ENCODE measurements around the gene CENPM.
A peak's percentile ranks its signal among the peaks of the same experiment; 100 is the strongest.

The CENPM gene

DNA sequence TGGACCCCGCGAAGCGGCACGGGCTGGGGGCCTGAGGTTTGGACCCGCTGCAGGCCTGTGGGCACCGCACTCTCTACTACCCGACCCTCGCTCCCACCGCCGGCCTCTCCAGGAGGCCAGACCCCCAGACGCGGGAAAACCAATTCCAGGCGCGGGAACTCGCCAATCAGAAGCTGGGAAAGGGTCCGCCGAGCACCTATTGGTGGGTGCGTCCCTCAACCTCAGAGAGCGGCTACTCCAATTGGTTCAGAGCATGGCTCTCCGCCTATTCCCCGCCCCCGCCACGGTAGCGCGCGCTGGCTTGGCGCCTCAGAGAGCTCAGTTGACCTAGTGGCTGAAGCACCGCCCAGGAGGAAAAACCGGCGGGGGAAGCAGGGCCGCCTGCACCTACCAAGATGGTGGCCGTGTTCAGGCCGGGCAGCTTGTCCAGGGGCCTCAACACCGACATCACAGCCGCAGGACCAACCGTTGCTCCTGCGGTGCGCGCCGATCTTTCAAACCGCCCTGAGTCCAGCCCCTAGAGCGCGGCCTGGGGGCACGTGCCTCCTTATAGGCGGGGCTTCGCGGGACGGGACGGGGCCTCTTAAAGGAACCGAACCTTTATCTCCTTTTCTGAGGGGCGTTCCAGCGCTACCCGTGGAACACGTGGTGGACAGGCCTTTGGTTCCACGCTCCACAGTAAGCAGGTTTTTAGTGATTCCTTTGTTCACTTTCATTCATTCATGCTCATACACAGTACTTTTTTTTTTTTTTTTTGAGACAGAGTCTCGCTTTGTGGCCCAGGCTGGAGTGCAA, at the start of gene CENPM:
CENPM (minus strand) TSS at position 524 of the 795 bp plus-strand sequence; CDS start at position 448, 76 bp downstream.
- H3K4me3 ChIP-seq (ENCODE audit: low read depth, low read length): peak within 1 kb of the TSS; percentile 88
- POLR2A ChIA-PET: no interaction called here
- no peak for TF ChIP-seq CTCF (IDR thresholded peaks at IDR 0.05; ENCODE audit: insufficient read depth, low read length, missing control alignments)
- CTCF ChIA-PET: interaction anchor here (0.6 to 9.9 kb wide), 14 partner anchors 8 to 496 kb away, joined by 3 to 387 read pairs (median 4); partner anchors contain the start of genes MEI1 and SEPTIN3
- no peak for DNase-seq (ENCODE audit: low read depth, low spot score)

- ChIA-PET POLR2A (interaction anchor here (0.5 kb wide), 1 partner anchor 80 kb away, joined by 6 read pairs; no protein-coding TSS in a partner anchor), CTCF (no interaction called here)
- no peak for TF ChIP-seq CTCF (IDR thresholded peaks at IDR 0.05; ENCODE audit: insufficient read depth, low read length, missing control alignments)
- no peak overlapping the region for H3K4me3 ChIP-seq (ENCODE audit: low read depth, low read length)
- no peak for DNase-seq (ENCODE audit: low read depth, low spot score)
Measured at GRCh38 chr22:41995211-41995610, 48.3 kb upstream of the CENPM start.

DNA sequence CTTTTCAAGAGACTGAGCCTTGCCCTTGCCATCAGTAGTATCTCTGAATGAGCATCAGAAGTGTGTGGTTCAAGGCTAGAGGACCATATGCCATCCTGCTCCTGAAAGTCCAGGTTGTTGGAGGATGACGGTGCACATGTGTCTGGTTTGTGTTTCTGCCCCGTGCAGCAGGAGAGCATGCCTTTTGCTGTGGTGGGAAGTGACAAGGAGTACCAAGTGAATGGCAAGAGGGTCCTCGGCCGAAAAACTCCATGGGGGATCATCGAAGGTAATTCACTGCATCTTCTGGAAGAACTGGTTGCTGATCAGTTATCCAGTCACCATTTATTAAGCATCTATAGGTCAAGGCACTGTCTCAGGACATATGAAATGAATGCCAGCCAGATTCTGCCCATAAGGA, 45.5 kb upstream of the CENPM start:
- no peak for TF ChIP-seq CTCF (IDR thresholded peaks at IDR 0.05; ENCODE audit: insufficient read depth, low read length, missing control alignments)
- no peak for DNase-seq (ENCODE audit: low read depth, low spot score)
- ChIA-PET CTCF (no interaction called here), POLR2A (no interaction called here)
- no peak overlapping the region for H3K4me3 ChIP-seq (ENCODE audit: low read depth, low read length)

GRCh38 chr22:41991111-41991510, 44.2 kb upstream of the CENPM start:
- no peak for DNase-seq (ENCODE audit: low read depth, low spot score)
- no peak overlapping the region for H3K4me3 ChIP-seq (ENCODE audit: low read depth, low read length)
- ChIA-PET CTCF (interaction anchor here (0.6 kb wide), 1 partner anchor 18 kb away, joined by 3 read pairs; no protein-coding TSS in a partner anchor), POLR2A (no interaction called here)
- no peak for TF ChIP-seq CTCF (IDR thresholded peaks at IDR 0.05; ENCODE audit: insufficient read depth, low read length, missing control alignments)

DNA sequence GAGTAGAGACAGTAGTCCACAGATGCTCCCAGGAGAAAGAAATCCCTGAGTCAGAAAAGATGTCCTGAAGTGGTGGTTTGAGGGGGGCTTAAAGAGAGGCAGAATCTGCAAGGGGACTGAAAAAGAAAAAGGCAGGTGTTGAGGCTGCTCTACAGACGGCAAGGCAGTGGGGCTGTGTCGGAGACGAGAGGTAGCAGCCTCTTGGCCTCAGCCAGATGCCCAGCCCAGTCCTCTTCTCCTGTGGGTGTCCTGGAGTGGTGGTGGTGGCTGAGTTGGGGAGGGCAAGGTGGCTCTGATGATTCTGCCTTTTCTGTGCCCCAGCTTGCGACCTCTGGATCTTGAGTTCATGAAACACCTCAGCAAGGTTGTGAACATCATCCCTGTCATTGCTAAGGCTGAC, 42.3 kb upstream of the CENPM start:
- ChIA-PET POLR2A (no interaction called here), CTCF (no interaction called here)
- no peak for TF ChIP-seq CTCF (IDR thresholded peaks at IDR 0.05; ENCODE audit: insufficient read depth, low read length, missing control alignments)

DNA sequence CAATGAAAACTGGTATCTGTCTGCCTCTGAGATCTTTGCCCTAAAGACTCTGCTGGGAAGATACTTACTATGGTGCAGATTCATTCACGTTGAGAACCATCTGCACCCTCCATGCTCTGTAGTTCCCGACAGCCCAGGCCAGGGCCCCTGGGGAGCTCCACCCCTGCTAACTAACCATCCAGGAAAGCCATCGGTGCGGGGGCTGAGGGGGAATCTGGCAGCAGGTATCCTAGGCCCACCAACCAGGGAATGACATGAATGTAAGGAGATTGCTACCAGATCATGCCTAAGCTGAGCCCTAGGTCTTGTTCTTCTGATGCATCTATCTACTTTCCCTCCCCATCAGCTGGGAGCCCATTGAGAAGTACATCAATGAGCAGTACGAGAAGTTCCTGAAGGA, 40.3 kb upstream of the CENPM start:
- H3K4me3 ChIP-seq (ENCODE audit: low read depth, low read length): no peak overlapping the region
- POLR2A ChIA-PET: no interaction called here
- CTCF ChIA-PET: interaction anchor here (1.1 kb wide), 1 partner anchor 25 kb away, joined by 3 read pairs; no protein-coding TSS in a partner anchor
- TF ChIP-seq CTCF (IDR thresholded peaks at IDR 0.05; ENCODE audit: insufficient read depth, low read length, missing control alignments): no peak
- DNase-seq (ENCODE audit: low read depth, low spot score): no peak

More for the DNA sequence above, 42.3 kb upstream of the CENPM start:
- no peak overlapping the region for H3K4me3 ChIP-seq (ENCODE audit: low read depth, low read length)
- no peak for DNase-seq (ENCODE audit: low read depth, low spot score)

Data from AG04449 (cell line).